Measurements from ENCODE around the gene JPT2. TPM values are rescaled to one million over a fixed set of nuclear protein-coding genes. Genes with fewer than 3 reads are reported as not detected.
"Not testable (repeated sequence)": the region's sequence is repeated elsewhere in the genome, so short reads cannot be mapped to it uniquely, and the experiment has no call there.

The JPT2 gene
- total RNA-seq, 1 donor: 2.5 TPM

- Histone ChIP-seq H3K9me3 (ENCODE audit: low read depth, low read length) (no peaks in the 10 kb centered on the region), H3K4me1 (ENCODE audit: insufficient read depth, low read length) (peaks cover 57% of the 10 kb centered on the region), H3K27me3 (ENCODE audit: insufficient read depth, low read length) (no peaks in the 10 kb centered on the region), H3K4me3 (ENCODE audit: low read length) (no peak overlapping the region)
Observed at GRCh38 chr16:1723450-1724147, 45.5 kb downstream of the JPT2 start.

- Histone ChIP-seq H3K27me3 (ENCODE audit: insufficient read depth, low read length) (no peaks in the 10 kb centered on the region), H3K4me3 (ENCODE audit: low read length) (no peak overlapping the region), H3K9me3 (ENCODE audit: low read depth, low read length) (no peaks in the 10 kb centered on the region), H3K4me1 (ENCODE audit: insufficient read depth, low read length) (peaks cover 48% of the 10 kb centered on the region)
Observed at GRCh38 chr16:1724491-1724890, 46.4 kb downstream of the JPT2 start.

- no peaks in the 10 kb centered on the region for H3K9me3 ChIP-seq (ENCODE audit: low read depth, low read length)
- H3K27me3 ChIP-seq (ENCODE audit: insufficient read depth, low read length): no peaks in the 10 kb centered on the region
- peaks cover 33% of the 10 kb centered on the region for H3K4me1 ChIP-seq (ENCODE audit: insufficient read depth, low read length)
- no peak overlapping the region for H3K4me3 ChIP-seq (ENCODE audit: low read length)
Observed at GRCh38 chr16:1726661-1727502, 48.8 kb downstream of the JPT2 start.

GRCh38 chr16:1727651-1728624 lies 49.9 kb downstream of the JPT2 start:
- Histone ChIP-seq H3K9me3 (ENCODE audit: low read depth, low read length) (no peaks in the 10 kb centered on the region), H3K4me1 (ENCODE audit: insufficient read depth, low read length) (peaks cover 23% of the 10 kb centered on the region), H3K4me3 (ENCODE audit: low read length) (no peak overlapping the region), H3K27me3 (ENCODE audit: insufficient read depth, low read length) (no peaks in the 10 kb centered on the region)

- no peak overlapping the region for H3K4me3 ChIP-seq (ENCODE audit: low read length)
- H3K27me3 ChIP-seq (ENCODE audit: insufficient read depth, low read length): no peaks in the 10 kb centered on the region
- peaks cover 12% of the 10 kb centered on the region for H3K4me1 ChIP-seq (ENCODE audit: insufficient read depth, low read length)
- H3K9me3 ChIP-seq (ENCODE audit: low read depth, low read length): no peaks in the 10 kb centered on the region
Observed at GRCh38 chr16:1729026-1729425, 50.9 kb downstream of the JPT2 start.

GRCh38 chr16:1729445-1729844 lies 51.4 kb downstream of the JPT2 start:
- H3K27me3 ChIP-seq (ENCODE audit: insufficient read depth, low read length): no peaks in the 10 kb centered on the region
- H3K9me3 ChIP-seq (ENCODE audit: low read depth, low read length): no peaks in the 10 kb centered on the region
- H3K4me1 ChIP-seq (ENCODE audit: insufficient read depth, low read length): peaks cover 9% of the 10 kb centered on the region
- H3K4me3 ChIP-seq (ENCODE audit: low read length): no peak overlapping the region

GRCh38 chr16:1731073-1731472 lies 53.0 kb downstream of the JPT2 start:
- peaks cover 9% of the 10 kb centered on the region for H3K4me1 ChIP-seq (ENCODE audit: insufficient read depth, low read length)
- H3K9me3 ChIP-seq (ENCODE audit: low read depth, low read length): no peaks in the 10 kb centered on the region
- H3K4me3 ChIP-seq (ENCODE audit: low read length): no peak overlapping the region
- H3K27me3 ChIP-seq (ENCODE audit: insufficient read depth, low read length): no peaks in the 10 kb centered on the region

- H3K4me1 ChIP-seq (ENCODE audit: insufficient read depth, low read length): peaks cover 9% of the 10 kb centered on the region
- H3K4me3 ChIP-seq (ENCODE audit: low read length): no peak overlapping the region
- H3K27me3 ChIP-seq (ENCODE audit: insufficient read depth, low read length): no peaks in the 10 kb centered on the region
- no peaks in the 10 kb centered on the region for H3K9me3 ChIP-seq (ENCODE audit: low read depth, low read length)
Observed at GRCh38 chr16:1731603-1732002, 53.5 kb downstream of the JPT2 start.

- Histone ChIP-seq H3K4me1 (ENCODE audit: insufficient read depth, low read length) (peaks cover 9% of the 10 kb centered on the region), H3K27me3 (ENCODE audit: insufficient read depth, low read length) (no peaks in the 10 kb centered on the region), H3K4me3 (ENCODE audit: low read length) (no peak overlapping the region), H3K9me3 (ENCODE audit: low read depth, low read length) (no peaks in the 10 kb centered on the region)
Observed at GRCh38 chr16:1732071-1732470, 54.0 kb downstream of the JPT2 start.

- H3K27me3 ChIP-seq (ENCODE audit: insufficient read depth, low read length); H3K4me1 ChIP-seq (ENCODE audit: insufficient read depth, low read length); H3K9me3 ChIP-seq (ENCODE audit: low read depth, low read length); H3K4me3 ChIP-seq (ENCODE audit: low read length): not testable (repeated sequence)
Observed at GRCh38 chr16:1732551-1732987, 54.5 kb downstream of the JPT2 start.

- H3K4me3 ChIP-seq (ENCODE audit: low read length): no peak overlapping the region
- no peaks in the 10 kb centered on the region for H3K27me3 ChIP-seq (ENCODE audit: insufficient read depth, low read length)
- no peaks in the 10 kb centered on the region for H3K9me3 ChIP-seq (ENCODE audit: low read depth, low read length)
- peaks cover 9% of the 10 kb centered on the region for H3K4me1 ChIP-seq (ENCODE audit: insufficient read depth, low read length)
Observed at GRCh38 chr16:1734123-1734522, 56.0 kb downstream of the JPT2 start.

GRCh38 chr16:1734816-1735215 lies 56.7 kb downstream of the JPT2 start:
- H3K4me3 ChIP-seq (ENCODE audit: low read length): no peak overlapping the region
- H3K9me3 ChIP-seq (ENCODE audit: low read depth, low read length): no peaks in the 10 kb centered on the region
- H3K4me1 ChIP-seq (ENCODE audit: insufficient read depth, low read length): peaks cover 9% of the 10 kb centered on the region

GRCh38 chr16:1740234-1740633 lies 62.2 kb downstream of the JPT2 start:
- no peaks in the 10 kb centered on the region for H3K27me3 ChIP-seq (ENCODE audit: insufficient read depth, low read length)
- no peak overlapping the region for H3K4me3 ChIP-seq (ENCODE audit: low read length)
- no peaks in the 10 kb centered on the region for H3K4me1 ChIP-seq (ENCODE audit: insufficient read depth, low read length)
- no peaks in the 10 kb centered on the region for H3K9me3 ChIP-seq (ENCODE audit: low read depth, low read length)

More at GRCh38 chr16:1734816-1735215, 56.7 kb downstream of the JPT2 start:
- no peaks in the 10 kb centered on the region for H3K27me3 ChIP-seq (ENCODE audit: insufficient read depth, low read length)

- no peaks in the 10 kb centered on the region for H3K4me1 ChIP-seq (ENCODE audit: insufficient read depth, low read length)
- no peaks in the 10 kb centered on the region for H3K27me3 ChIP-seq (ENCODE audit: insufficient read depth, low read length)
- H3K9me3 ChIP-seq (ENCODE audit: low read depth, low read length): no peaks in the 10 kb centered on the region
- H3K4me3 ChIP-seq (ENCODE audit: low read length): no peak overlapping the region
Observed at GRCh38 chr16:1740781-1741490, 62.9 kb downstream of the JPT2 start.
